Activated T-helper 17 cell treated with anti-CD3 and anti-CD28 coated beads, Interleukin-2, amount 50 U/mL, for 72 hours (primary cell): ENCODE measurements around the gene KIAA0586. TPM values are rescaled to one million over a fixed set of nuclear protein-coding genes. Genes with fewer than 3 reads are reported as not detected.

ENCODE experiments used
- ATAC-seq: fragments of 150-1000 bp; cut with Tn5 transposase; replicated peaks from 2 replicates; pipeline ENCODE4 v1.10.0; 2021; ENCODE audit warnings: mild to moderate bottlenecking, moderate library complexity
- H3K27ac Mint-ChIP-seq: one replicate; pipeline ENCODE4 v1.8.0; 2022; ENCODE audit warnings: mixed read lengths
- H3K27me3 Mint-ChIP-seq: one replicate; pipeline ENCODE4 v1.8.0; 2022; ENCODE audit warnings: mixed read lengths
- H3K36me3 Mint-ChIP-seq: one replicate; pipeline ENCODE4 v1.8.0; 2022; ENCODE audit warnings: low read depth, mild to moderate bottlenecking, mixed read lengths
- H3K4me1 Mint-ChIP-seq: one replicate; pipeline ENCODE4 v1.8.0; 2022; ENCODE audit warnings: mixed read lengths
- H3K4me3 Mint-ChIP-seq: one replicate; pipeline ENCODE4 v1.8.0; 2022; ENCODE audit warnings: mild to moderate bottlenecking, mixed read lengths
- H3K9me3 Mint-ChIP-seq: one replicate; pipeline ENCODE4 v1.8.0; 2022; ENCODE audit warnings: mixed read lengths
- total RNA-seq, 2 donors: library from RNA; stranded (reverse); gene quantifications; one replicate each; pipeline ENCODE4 v1.2.3, GENCODE V29; 2022

The KIAA0586 gene
- total RNA-seq, 2 donors from 2014 or later, result 39.7 to 40.6 TPM

DNA sequence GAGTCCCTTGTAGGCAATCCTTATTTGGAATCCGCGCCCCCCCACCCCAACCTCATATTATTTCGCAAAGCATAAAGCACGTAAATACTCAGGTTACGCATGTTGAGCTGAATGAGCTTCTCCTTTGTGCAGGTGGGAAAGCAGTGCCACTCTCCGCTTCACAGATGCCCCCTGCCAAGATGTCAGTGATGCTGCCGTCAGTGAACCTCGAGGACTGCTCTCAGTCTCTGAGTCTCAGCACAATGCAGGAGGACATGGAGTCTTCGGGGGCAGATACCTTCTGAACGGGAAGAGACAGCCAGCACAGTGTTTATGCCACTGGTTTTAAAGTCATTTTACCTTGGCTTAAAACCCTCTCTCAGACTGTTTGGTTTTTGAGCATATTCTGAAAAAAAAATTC lies 120.1 kb downstream of the KIAA0586 start:
- Mint-ChIP-seq H3K4me1 (no peaks in the 10 kb centered on the region), H3K4me3 (no peak overlapping the region), H3K9me3 (no peaks in the 10 kb centered on the region), H3K27me3 (no peaks in the 10 kb centered on the region), H3K27ac (no peak overlapping the region), H3K36me3 (peaks cover 17% of the 10 kb centered on the region)
- no peak for ATAC-seq

- Mint-ChIP-seq H3K27me3 (no peaks in the 10 kb centered on the region), H3K27ac (no peak overlapping the region), H3K4me3 (no peak overlapping the region), H3K4me1 (no peaks in the 10 kb centered on the region), H3K9me3 (no peaks in the 10 kb centered on the region), H3K36me3 (peaks cover 5% of the 10 kb centered on the region)
- no peak for ATAC-seq
Measured at GRCh38 chr14:58549105-58549757, 121.7 kb downstream of the KIAA0586 start.

DNA sequence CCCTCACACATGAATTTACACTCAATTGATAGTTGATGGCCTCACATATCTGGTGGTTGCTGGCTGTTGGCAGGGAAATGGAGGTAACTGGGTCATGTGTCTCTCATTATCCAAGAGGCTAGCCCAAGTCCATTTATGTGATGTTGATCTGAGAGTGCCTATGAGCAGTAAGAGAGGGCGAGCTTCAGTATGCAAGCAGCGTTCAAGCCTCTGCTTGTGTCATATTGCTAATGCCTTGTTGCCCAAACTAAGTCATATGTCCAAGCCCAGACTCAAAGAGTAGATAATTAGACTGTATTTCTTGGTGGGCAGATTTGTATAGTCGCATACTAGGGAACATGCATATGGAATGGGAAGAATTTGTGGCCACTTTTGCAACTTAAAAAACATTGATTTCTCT lies 126.4 kb downstream of the KIAA0586 start:
- Mint-ChIP-seq H3K9me3 (no peaks in the 10 kb centered on the region), H3K4me3 (no peak overlapping the region), H3K27ac (no peak overlapping the region), H3K36me3 (no peaks in the 10 kb centered on the region), H3K27me3 (no peaks in the 10 kb centered on the region), H3K4me1 (no peaks in the 10 kb centered on the region)
- ATAC-seq, result no peak

- H3K9me3 Mint-ChIP-seq, result no peaks in the 10 kb centered on the region
Measured at GRCh38 chr14:58555647-58556046, 128.1 kb downstream of the KIAA0586 start.

GRCh38 chr14:58557242-58557641 lies 129.7 kb downstream of the KIAA0586 start:
- no peak overlapping the region for H3K4me3 Mint-ChIP-seq
- no peaks in the 10 kb centered on the region for H3K9me3 Mint-ChIP-seq
- no peaks in the 10 kb centered on the region for H3K27me3 Mint-ChIP-seq
- ATAC-seq, result no peak
- H3K27ac Mint-ChIP-seq, result no peak overlapping the region
- H3K36me3 Mint-ChIP-seq, result no peaks in the 10 kb centered on the region
- H3K4me1 Mint-ChIP-seq, result no peaks in the 10 kb centered on the region

More at GRCh38 chr14:58555647-58556046, 128.1 kb downstream of the KIAA0586 start:
- Mint-ChIP-seq H3K27me3 (no peaks in the 10 kb centered on the region), H3K4me3 (no peak overlapping the region), H3K27ac (no peak overlapping the region), H3K36me3 (no peaks in the 10 kb centered on the region), H3K4me1 (no peaks in the 10 kb centered on the region)
- ATAC-seq, result no peak

DNA sequence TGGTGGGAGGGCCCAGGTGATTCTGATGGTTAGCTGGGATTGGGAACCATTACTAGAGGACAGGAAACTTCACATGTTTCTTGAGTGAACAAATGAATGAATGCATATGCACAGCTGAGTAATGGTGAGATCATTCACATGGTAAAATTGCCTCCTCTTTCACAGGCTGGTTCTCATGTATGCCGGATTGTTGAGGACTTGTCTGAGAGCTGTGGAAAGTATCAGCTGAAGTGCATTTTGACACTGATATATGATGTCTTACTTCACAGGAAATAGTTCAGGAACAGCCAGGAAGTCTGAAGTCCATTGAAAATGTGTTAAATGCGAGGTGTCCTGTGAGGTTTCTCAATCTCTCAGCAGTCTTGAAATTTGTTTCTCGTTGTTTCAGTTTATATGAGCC lies 132.7 kb downstream of the KIAA0586 start:
- Mint-ChIP-seq H3K4me3 (no peak overlapping the region), H3K9me3 (no peaks in the 10 kb centered on the region), H3K27me3 (no peaks in the 10 kb centered on the region), H3K4me1 (no peaks in the 10 kb centered on the region), H3K36me3 (no peaks in the 10 kb centered on the region), H3K27ac (peak overlapping the region; percentile 46)
- peak; percentile 49 for ATAC-seq

DNA sequence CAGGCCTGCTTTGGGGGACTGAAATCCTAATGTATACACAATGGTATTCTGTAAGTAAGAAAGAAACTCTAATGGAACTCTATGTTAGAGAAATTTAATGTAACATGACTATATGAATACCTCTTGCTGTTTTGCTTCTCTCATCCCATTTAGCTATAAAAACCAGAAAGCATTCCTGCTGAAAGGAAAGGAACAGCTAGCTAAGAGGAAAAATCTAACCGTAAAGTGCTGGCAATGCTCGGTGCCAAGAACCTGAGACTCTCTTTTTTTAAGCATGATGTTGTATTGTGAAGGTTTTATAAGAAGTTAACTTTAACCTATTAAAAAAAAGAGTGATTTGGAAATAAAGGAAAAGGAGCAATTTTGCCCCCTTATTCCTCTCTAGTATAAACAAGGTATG lies 134.6 kb downstream of the KIAA0586 start:
- H3K4me1 Mint-ChIP-seq, result no peaks in the 10 kb centered on the region
- no peaks in the 10 kb centered on the region for H3K27me3 Mint-ChIP-seq
- no peak overlapping the region for H3K27ac Mint-ChIP-seq
- H3K4me3 Mint-ChIP-seq, result no peak overlapping the region
- no peaks in the 10 kb centered on the region for H3K9me3 Mint-ChIP-seq
- ATAC-seq, result no peak
- no peaks in the 10 kb centered on the region for H3K36me3 Mint-ChIP-seq

DNA sequence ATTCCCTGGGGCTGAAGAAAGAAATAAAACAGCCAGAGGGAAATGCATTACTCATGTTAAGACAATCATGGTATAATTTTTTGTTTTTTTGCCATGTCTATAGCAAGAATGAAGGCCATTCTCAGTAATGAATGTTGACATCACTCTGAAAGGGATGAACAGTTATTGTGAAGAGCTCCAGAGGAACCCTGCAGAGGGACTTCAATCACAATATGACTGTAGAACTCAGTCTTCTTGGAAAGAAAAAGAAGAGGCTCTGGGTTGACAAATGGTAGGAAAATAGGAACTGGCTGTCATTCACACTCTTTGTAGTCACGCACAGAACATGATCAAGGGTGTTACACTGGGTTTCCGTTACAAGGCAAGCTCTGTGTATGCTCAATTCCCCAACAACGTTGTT lies 136.5 kb downstream of the KIAA0586 start:
- Mint-ChIP-seq H3K4me3 (no peak overlapping the region), H3K9me3 (no peaks in the 10 kb centered on the region), H3K27me3 (no peaks in the 10 kb centered on the region), H3K4me1 (no peaks in the 10 kb centered on the region), H3K36me3 (no peaks in the 10 kb centered on the region), H3K27ac (no peak overlapping the region)
- ATAC-seq, result peak; percentile 51

DNA sequence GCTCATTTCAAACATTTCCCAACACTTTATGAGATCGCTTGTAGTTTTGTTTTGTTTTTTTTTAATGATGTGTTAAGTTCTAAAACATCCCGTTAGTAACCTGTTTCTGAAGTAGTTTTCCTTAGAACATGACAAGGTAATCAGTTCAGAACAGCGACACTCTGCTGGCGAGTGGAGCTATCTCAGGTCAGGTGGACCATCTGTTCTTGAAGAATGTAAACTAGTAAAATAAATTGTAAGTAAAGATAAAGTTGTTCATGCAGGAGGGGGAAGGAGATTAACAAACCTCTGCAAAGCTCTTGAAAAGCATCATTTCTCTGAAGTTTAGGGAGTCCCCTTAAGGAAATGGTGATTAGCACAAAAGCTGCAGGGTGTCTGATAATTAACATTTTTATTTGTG lies 138.3 kb downstream of the KIAA0586 start:
- ATAC-seq, result no peak
- Mint-ChIP-seq H3K27me3 (no peaks in the 10 kb centered on the region), H3K9me3 (no peaks in the 10 kb centered on the region), H3K4me1 (no peaks in the 10 kb centered on the region), H3K4me3 (no peak overlapping the region), H3K27ac (no peak overlapping the region), H3K36me3 (no peaks in the 10 kb centered on the region)

- Mint-ChIP-seq H3K4me1 (peaks cover 8% of the 10 kb centered on the region), H3K9me3 (no peaks in the 10 kb centered on the region), H3K36me3 (no peaks in the 10 kb centered on the region), H3K27ac (no peak overlapping the region), H3K4me3 (no peak overlapping the region), H3K27me3 (no peaks in the 10 kb centered on the region)
- no peak for ATAC-seq
Measured at GRCh38 chr14:58566979-58567378, 139.5 kb downstream of the KIAA0586 start.

DNA sequence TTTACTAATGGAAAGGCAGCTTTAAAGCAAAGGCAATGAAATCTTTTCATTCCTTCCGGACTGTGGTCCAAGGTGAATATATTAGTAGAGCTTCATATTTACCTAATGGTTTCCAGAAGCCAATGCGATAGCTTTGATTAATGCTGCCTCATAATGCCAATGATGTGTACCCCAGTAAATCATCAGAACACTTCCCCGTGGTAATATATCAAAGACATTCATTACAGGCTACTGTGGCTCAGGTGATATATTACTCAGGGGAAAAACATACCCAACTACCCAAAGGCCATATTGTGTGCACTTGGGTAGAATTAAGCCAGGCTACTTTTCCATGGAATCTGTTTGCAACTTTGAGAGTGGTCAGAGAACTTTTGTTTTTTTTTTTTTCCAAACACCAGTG lies 140.8 kb downstream of the KIAA0586 start:
- no peaks in the 10 kb centered on the region for H3K36me3 Mint-ChIP-seq
- H3K4me3 Mint-ChIP-seq, result no peak overlapping the region
- H3K27ac Mint-ChIP-seq, result no peak overlapping the region
- H3K27me3 Mint-ChIP-seq, result no peaks in the 10 kb centered on the region
- peaks cover 15% of the 10 kb centered on the region for H3K4me1 Mint-ChIP-seq
- no peaks in the 10 kb centered on the region for H3K9me3 Mint-ChIP-seq
- no peak for ATAC-seq

DNA sequence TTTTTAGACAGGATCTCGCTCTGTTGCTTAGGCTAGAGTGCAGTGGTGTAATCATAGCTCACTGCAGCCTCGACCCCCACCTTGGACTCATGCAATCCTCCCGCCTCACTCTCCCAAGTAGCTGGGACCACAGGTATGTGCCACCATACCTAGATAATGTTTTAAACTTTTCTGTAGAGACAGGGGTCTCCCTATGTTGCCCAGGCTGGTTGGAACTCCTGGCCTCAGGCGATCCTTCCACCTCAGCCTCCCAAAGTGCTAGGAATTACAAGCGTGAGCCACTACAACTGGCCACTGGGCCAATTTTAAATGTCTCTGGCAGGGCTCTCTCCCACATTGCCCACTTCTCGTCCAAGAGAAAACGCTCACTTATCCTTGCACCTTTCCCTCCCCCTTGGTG lies 143.7 kb downstream of the KIAA0586 start:
- H3K9me3 Mint-ChIP-seq, result no peaks in the 10 kb centered on the region
- H3K27me3 Mint-ChIP-seq, result no peaks in the 10 kb centered on the region
- no peak for ATAC-seq
- H3K36me3 Mint-ChIP-seq, result no peaks in the 10 kb centered on the region
- H3K4me1 Mint-ChIP-seq, result peaks cover 19% of the 10 kb centered on the region
- peak overlapping the region; percentile 71 for H3K4me3 Mint-ChIP-seq
- H3K27ac Mint-ChIP-seq, result peak overlapping the region; percentile 82

- Mint-ChIP-seq H3K9me3 (no peaks in the 10 kb centered on the region), H3K27ac (peak overlapping the region; percentile 82), H3K36me3 (no peaks in the 10 kb centered on the region), H3K4me3 (peak overlapping the region; percentile 71), H3K27me3 (no peaks in the 10 kb centered on the region), H3K4me1 (peaks cover 19% of the 10 kb centered on the region)
- peak; percentile 94 for ATAC-seq
Measured at GRCh38 chr14:58571769-58572472, 144.4 kb downstream of the KIAA0586 start.

DNA sequence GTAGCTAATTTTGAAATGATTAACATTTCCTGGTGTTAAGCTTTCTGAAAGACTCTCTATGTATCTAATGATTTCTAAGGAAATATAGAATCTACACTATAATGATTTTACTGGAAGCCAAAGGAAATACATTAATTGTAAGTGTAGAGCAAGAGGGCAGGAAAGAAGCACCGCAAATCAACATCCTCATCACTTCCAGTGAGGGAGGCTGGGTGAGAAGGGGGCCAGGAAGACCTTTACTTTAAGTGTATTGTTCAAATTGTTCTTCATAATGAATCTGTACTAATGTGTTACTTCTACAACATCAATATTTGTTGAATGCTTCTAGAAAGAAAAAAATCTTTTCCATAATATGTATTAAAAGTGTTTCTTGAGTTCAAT lies 144.9 kb downstream of the KIAA0586 start:
- no peaks in the 10 kb centered on the region for H3K9me3 Mint-ChIP-seq
- ATAC-seq, result no peak
- no peaks in the 10 kb centered on the region for H3K36me3 Mint-ChIP-seq
- H3K4me3 Mint-ChIP-seq, result peak overlapping the region; percentile 71
- H3K4me1 Mint-ChIP-seq, result peaks cover 19% of the 10 kb centered on the region
- peak overlapping the region; percentile 82 for H3K27ac Mint-ChIP-seq
- no peaks in the 10 kb centered on the region for H3K27me3 Mint-ChIP-seq

DNA sequence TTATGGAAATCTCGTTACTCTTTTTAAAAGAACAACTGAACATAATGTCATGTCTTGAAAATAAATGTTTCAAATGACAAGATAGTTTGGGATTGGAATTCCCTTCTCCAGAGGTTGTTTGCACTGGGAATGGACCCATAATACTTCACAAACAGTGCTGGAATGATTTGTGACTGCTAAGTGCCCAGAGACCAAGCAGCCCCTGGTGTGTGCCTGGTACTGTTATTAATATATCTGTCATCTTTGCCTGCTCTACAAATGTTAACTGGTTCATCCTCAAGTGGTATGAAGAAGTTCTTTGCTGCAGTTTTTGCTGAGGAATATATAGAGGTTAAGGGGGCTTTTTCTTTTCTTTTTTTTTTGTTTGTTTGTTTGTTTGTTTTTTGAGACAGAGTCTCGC lies 145.3 kb downstream of the KIAA0586 start:
- peak overlapping the region; percentile 82 for H3K27ac Mint-ChIP-seq
- no peak for ATAC-seq

More for the DNA sequence above, 145.3 kb downstream of the KIAA0586 start:
- H3K36me3 Mint-ChIP-seq, result no peaks in the 10 kb centered on the region
- peak overlapping the region; percentile 71 for H3K4me3 Mint-ChIP-seq
- no peaks in the 10 kb centered on the region for H3K27me3 Mint-ChIP-seq
- H3K9me3 Mint-ChIP-seq, result no peaks in the 10 kb centered on the region
- peaks cover 19% of the 10 kb centered on the region for H3K4me1 Mint-ChIP-seq
